HEK293T (cell line): Measurements from ENCODE around the gene NIF3L1.
"Not testable (repeated sequence)": the region's sequence is repeated elsewhere in the genome, so short reads cannot be mapped to it uniquely, and the experiment has no call there.

Experiments
- CTCF ChIA-PET: fragments of 350-600 bp; formaldehyde crosslinking; extraction: SDS; loops from one replicate; lab custom pipeline; 2021; ENCODE audit warnings: antibody characterized with exemption, inconsistent platforms; lab: Yijun Ruan, JAX
- POLR2A ChIA-PET: fragments of 350-600 bp; formaldehyde crosslinking; extraction: SDS; loops from one replicate; lab custom pipeline; 2020; ENCODE audit warnings: antibody characterized with exemption, inconsistent platforms; lab: Yijun Ruan, JAX
- DNase-seq: peaks from one replicate; pipeline ENCODE4 v3.0.0; 2012; ENCODE audit warnings: mixed read lengths; ENCODE audit errors: extremely low spot score
- ARNT ChIP-seq: fragments of 450-650 bp; IDR thresholded peaks from 2 replicates; pipeline ENCODE4 v1.6.1; 2017; ENCODE audit warnings: mild to moderate bottlenecking
- BHLHE40 ChIP-seq: fragments of 450-650 bp; IDR thresholded peaks from 2 replicates; pipeline ENCODE4 v1.6.1; 2016; ENCODE audit warnings: mild to moderate bottlenecking, moderate library complexity, borderline replicate concordance
- CTBP1 ChIP-seq: fragments of 450-650 bp; IDR thresholded peaks from 2 replicates; pipeline ENCODE4 v1.6.1; 2016; ENCODE audit warnings: borderline replicate concordance
- ELF4 ChIP-seq: fragments of 450-650 bp; IDR thresholded peaks from 2 replicates; pipeline ENCODE4 v1.6.1; 2017; ENCODE audit warnings: antibody characterized with exemption
- FOXA1 ChIP-seq: fragments of 450-650 bp; IDR thresholded peaks from 2 replicates; pipeline ENCODE4 v1.6.1; 2016; ENCODE audit warnings: mild to moderate bottlenecking
- FOXK2 ChIP-seq: fragments of 450-650 bp; IDR thresholded peaks from 2 replicates; pipeline ENCODE4 v1.6.1; 2016; ENCODE audit warnings: mild to moderate bottlenecking
- FOXM1 ChIP-seq: fragments of 450-650 bp; IDR thresholded peaks from 2 replicates; pipeline ENCODE4 v1.6.1; 2017; ENCODE audit warnings: mild to moderate bottlenecking, borderline replicate concordance
- HDGF ChIP-seq: fragments of 450-650 bp; IDR thresholded peaks from 2 replicates; pipeline ENCODE4 v1.6.1; 2017; ENCODE audit warnings: antibody characterized with exemption, borderline replicate concordance
- L3MBTL2 ChIP-seq: fragments of 450-650 bp; conservative IDR thresholded peaks from 2 replicates; pipeline ENCODE4 v1.6.1; 2016; ENCODE audit warnings: mild to moderate bottlenecking
- LEF1 ChIP-seq: fragments of 450-650 bp; IDR thresholded peaks from 2 replicates; pipeline ENCODE4 v1.6.1; 2017; ENCODE audit warnings: mild to moderate bottlenecking, borderline replicate concordance
- NFRKB ChIP-seq: fragments of 450-650 bp; IDR thresholded peaks from 2 replicates; pipeline ENCODE4 v1.6.1; 2016; ENCODE audit warnings: mild to moderate bottlenecking, moderate library complexity
- PKNOX1 ChIP-seq: fragments of 450-650 bp; IDR thresholded peaks from 2 replicates; pipeline ENCODE4 v1.6.1; 2016
- SP1 ChIP-seq: fragments of 450-650 bp; IDR thresholded peaks from 2 replicates; pipeline ENCODE4 v1.6.1; 2017
- SUZ12 ChIP-seq: fragments of 450-650 bp; IDR thresholded peaks from 2 replicates; pipeline ENCODE4 v1.6.1; 2016; ENCODE audit warnings: mild to moderate bottlenecking
- TARDBP ChIP-seq: fragments of 450-650 bp; IDR thresholded peaks from 2 replicates; pipeline ENCODE4 v1.6.1; 2016
- ZNF384 ChIP-seq: fragments of 450-650 bp; IDR thresholded peaks from 2 replicates; pipeline ENCODE4 v1.6.1; 2016

Gene NIF3L1

GRCh38 chr2:200864176-200865034 lies 24.8 kb upstream of the NIF3L1 start, which contains the start of gene CLK1:
Gene CLK1, minus strand, starts transcription at chr2:200864658. Its CDS starts 2,796 bp downstream, at chr2:200861862.
- DNase-seq = peak; percentile 85
- POLR2A ChIA-PET = interaction anchor here (0.6 to 2.8 kb wide), 35 partner anchors 9 to 778 kb away, joined by 3 to 63 read pairs (median 4); partner anchors contain the start of genes CASP10, NIF3L1, ORC2 and PPIL3
- TF ChIP-seq LEF1 = no peak
- TF ChIP-seq SP1 = no peak
- peak; percentile 84 for TF ChIP-seq TARDBP
- TF ChIP-seq FOXM1 = no peak
- TF ChIP-seq L3MBTL2 = peak; percentile 74
- peak; percentile 58 for TF ChIP-seq ELF4
- no peak for TF ChIP-seq FOXK2
- TF ChIP-seq PKNOX1 = peak; percentile 74
- TF ChIP-seq FOXA1 = no peak
- no peak for TF ChIP-seq SUZ12
- TF ChIP-seq HDGF = no peak
- 0 out of 2 replicates have a peak, but pooled peaks have one; percentile 2 for TF ChIP-seq ARNT
- peak; percentile 67 for TF ChIP-seq NFRKB
- no peak for TF ChIP-seq BHLHE40
- no peak for TF ChIP-seq ZNF384
- no peak for TF ChIP-seq CTBP1
- CTCF ChIA-PET = interaction anchor here (0.5 kb wide), 2 partner anchors 11 to 128 kb away, joined by 3 read pairs; no protein-coding TSS in a partner anchor

- no peak for TF ChIP-seq ZNF384
- no peak for TF ChIP-seq PKNOX1
- no peak for TF ChIP-seq ARNT
- TF ChIP-seq ELF4 = no peak
- no peak for TF ChIP-seq NFRKB
- TF ChIP-seq FOXK2 = no peak
- no peak for TF ChIP-seq L3MBTL2
- no peak for TF ChIP-seq SP1
- no peak for TF ChIP-seq FOXA1
- no peak for TF ChIP-seq LEF1
- TF ChIP-seq HDGF = no peak
- TF ChIP-seq TARDBP = no peak
- TF ChIP-seq BHLHE40 = no peak
- DNase-seq = no peak
- ChIA-PET CTCF (no interaction called here), POLR2A (interaction anchor here (1.1 kb wide), 1 partner anchor 20 kb away, joined by 3 read pairs; the partner anchor contains the start of gene NIF3L1)
Observed at GRCh38 chr2:200869014-200869413, 20.2 kb upstream of the NIF3L1 start.

- POLR2A ChIA-PET = interaction anchor here (1.2 kb wide), 1 partner anchor 18 kb away, joined by 4 read pairs; the partner anchor contains the start of genes NIF3L1 and PPIL3
- CTCF ChIA-PET = no interaction called here
Observed at GRCh38 chr2:200871151-200871550, 18.0 kb upstream of the NIF3L1 start.

GRCh38 chr2:200873560-200873959 lies 15.6 kb upstream of the NIF3L1 start:
- ChIA-PET CTCF (no interaction called here), POLR2A (no interaction called here)
- TF ChIP-seq NFRKB (no peak), HDGF (no peak), LEF1 (no peak), CTBP1 (no peak), ZNF384 (no peak), ELF4 (no peak), FOXK2 (no peak), BHLHE40 (no peak), FOXM1 (no peak), L3MBTL2 (no peak)
- DNase-seq = no peak

More at GRCh38 chr2:200871151-200871550, 18.0 kb upstream of the NIF3L1 start:
- TF ChIP-seq SP1 = no peak
- no peak for DNase-seq

GRCh38 chr2:200877443-200877842 lies 11.7 kb upstream of the NIF3L1 start:
- no peak for DNase-seq
- CTCF ChIA-PET = interaction anchor here (0.7 kb wide), 1 partner anchor 12 kb away, joined by 3 read pairs; the partner anchor contains the start of genes NIF3L1 and PPIL3
- no peak for TF ChIP-seq FOXA1
- no peak for TF ChIP-seq ARNT
- no peak for TF ChIP-seq HDGF
- no peak for TF ChIP-seq TARDBP
- no peak for TF ChIP-seq L3MBTL2
- no peak for TF ChIP-seq CTBP1
- no peak for TF ChIP-seq FOXK2
- no peak for TF ChIP-seq FOXM1
- POLR2A ChIA-PET = interaction anchor here (1.2 kb wide), 1 partner anchor 13 kb away, joined by 8 read pairs; the partner anchor contains the start of gene CLK1

- POLR2A ChIA-PET = interaction anchor here (1.2 kb wide), 1 partner anchor 14 kb away, joined by 8 read pairs; the partner anchor contains the start of gene CLK1
- TF ChIP-seq NFRKB = no peak
- no peak for TF ChIP-seq PKNOX1
- TF ChIP-seq FOXA1 = no peak
- no peak for TF ChIP-seq TARDBP
- TF ChIP-seq L3MBTL2 = no peak
- no peak for TF ChIP-seq ZNF384
- TF ChIP-seq SP1 = no peak
- TF ChIP-seq ARNT = no peak
- no peak for TF ChIP-seq BHLHE40
- no peak for TF ChIP-seq SUZ12
- no peak for TF ChIP-seq LEF1
- TF ChIP-seq CTBP1 = no peak
- TF ChIP-seq HDGF = no peak
- TF ChIP-seq ELF4 = no peak
- DNase-seq = no peak
- CTCF ChIA-PET = interaction anchor here (0.7 kb wide), 1 partner anchor 11 kb away, joined by 3 read pairs; the partner anchor contains the start of genes NIF3L1 and PPIL3
Observed at GRCh38 chr2:200878289-200878880, 10.8 kb upstream of the NIF3L1 start.

- DNase-seq, CTCF ChIA-PET: not testable (repeated sequence)
- POLR2A ChIA-PET = interaction anchor here (1.8 kb wide), 1 partner anchor 17 kb away, joined by 6 read pairs; the partner anchor contains the start of gene CLK1
Observed at GRCh38 chr2:200881715-200882249, 7.4 kb upstream of the NIF3L1 start.
